ENCODE results near the gene PTPRM. TPM values are rescaled to one million over a fixed set of nuclear protein-coding genes. Genes with fewer than 3 reads are reported as not detected.

PTPRM gene
- total and polyA plus RNA-seq, 4 donors, result 61.1 to 146 (median 87.5) TPM

GRCh38 chr18:7760967-7761948 is 194.1 kb downstream of the PTPRM start:
- WGBS, 2 donors, result 71 to 86% methylated on average over 6 of the region's 6 CpGs
- ATAC-seq (ENCODE audit: insufficient read depth, low FRiP score), result no peak
- no peak for DNase-seq
- Histone ChIP-seq H3K9ac (ENCODE audit: insufficient read depth in 1 of 2, low read length in 2 of 2) (no peak overlapping the region), H3K36me3 (ENCODE audit: control insufficient read depth in 4 of 4, insufficient read depth in 4 of 4, low read length in 4 of 4) (no peaks in the 10 kb centered on the region), H3K27ac (ENCODE audit: low read depth in 1 of 2, low read length in 1 of 2) (no peak overlapping the region), H3K27me3 (ENCODE audit: control insufficient read depth in 3 of 3, insufficient read depth in 3 of 3, low read length in 2 of 3) (no peaks in the 10 kb centered on the region), H3K4me1 (ENCODE audit: control insufficient read depth in 5 of 5, insufficient read depth in 5 of 5, low read length in 5 of 5) (peaks cover 0 to 40% (median 6%) of the 10 kb centered on the region in 5 donors), H3K9me3 (ENCODE audit: control insufficient read depth in 4 of 4, insufficient read depth in 3 of 4, low read length in 3 of 4) (no peaks in the 10 kb centered on the region), H3K4me3 (no peak overlapping the region)
- no peak for TF ChIP-seq CTCF (IDR thresholded peaks at IDR 0.05; ENCODE audit: control extremely low read depth, extremely low read depth)

GRCh38 chr18:7764405-7764804 is 197.3 kb downstream of the PTPRM start:
- H3K9me3 ChIP-seq (ENCODE audit: control insufficient read depth in 4 of 4, insufficient read depth in 3 of 4, low read length in 3 of 4), result no peaks in the 10 kb centered on the region
- H3K27ac ChIP-seq (ENCODE audit: low read depth in 1 of 2, low read length in 1 of 2), result no peak overlapping the region
- WGBS, 2 donors, result 76 to 77% methylated on average over 2 of the region's 2 CpGs
- H3K4me3 ChIP-seq, result no peak overlapping the region
- DNase-seq (no peak), ATAC-seq (ENCODE audit: insufficient read depth, low FRiP score) (no peak)
- no peak overlapping the region for H3K9ac ChIP-seq (ENCODE audit: insufficient read depth in 1 of 2, low read length in 2 of 2)
- H3K4me1 ChIP-seq (ENCODE audit: control insufficient read depth in 5 of 5, insufficient read depth in 5 of 5, low read length in 5 of 5), result peaks cover 0 to 24% (median 3%) of the 10 kb centered on the region in 5 donors
- no peak for TF ChIP-seq CTCF (IDR thresholded peaks at IDR 0.05; ENCODE audit: control extremely low read depth, extremely low read depth)
- no peaks in the 10 kb centered on the region for H3K36me3 ChIP-seq (ENCODE audit: control insufficient read depth in 4 of 4, insufficient read depth in 4 of 4, low read length in 4 of 4)
- no peaks in the 10 kb centered on the region for H3K27me3 ChIP-seq (ENCODE audit: control insufficient read depth in 3 of 3, insufficient read depth in 3 of 3, low read length in 2 of 3)

- no peaks in the 10 kb centered on the region for H3K36me3 ChIP-seq (ENCODE audit: control insufficient read depth in 4 of 4, insufficient read depth in 4 of 4, low read length in 4 of 4)
- H3K27ac ChIP-seq (ENCODE audit: low read depth in 1 of 2, low read length in 1 of 2), result no peak overlapping the region
- no peaks in the 10 kb centered on the region for H3K27me3 ChIP-seq (ENCODE audit: control insufficient read depth in 3 of 3, insufficient read depth in 3 of 3, low read length in 2 of 3)
- no peak overlapping the region for H3K9ac ChIP-seq (ENCODE audit: insufficient read depth in 1 of 2, low read length in 2 of 2)
- ATAC-seq (ENCODE audit: insufficient read depth, low FRiP score) (no peak), DNase-seq (no peak)
- TF ChIP-seq CTCF (IDR thresholded peaks at IDR 0.05; ENCODE audit: control extremely low read depth, extremely low read depth), result no peak
- H3K4me1 ChIP-seq (ENCODE audit: control insufficient read depth in 5 of 5, insufficient read depth in 5 of 5, low read length in 5 of 5), result peaks cover 0 to 32% (median 3%) of the 10 kb centered on the region in 5 donors
- no peak overlapping the region for H3K4me3 ChIP-seq
- 91 to 92% methylated on average over 4 of the region's 4 CpGs for WGBS, 2 donors
- H3K9me3 ChIP-seq (ENCODE audit: control insufficient read depth in 4 of 4, insufficient read depth in 3 of 4, low read length in 3 of 4), result no peaks in the 10 kb centered on the region
Observed at GRCh38 chr18:7766346-7766745, 199.2 kb downstream of the PTPRM start.

Data from lung (tissue), 12 donors.